ENCODE data around the gene ZCCHC9.

GRCh38 chr5:81286059-81286617 lies 15.2 kb upstream of the ZCCHC9 start:
- no peak for TF ChIP-seq RAD21 (IDR thresholded peaks at IDR 0.05; ENCODE audit: low read length)
- TF ChIP-seq POLR2A (IDR thresholded peaks at IDR 0.05; ENCODE audit: low read depth, low read length) = no peak
- TF ChIP-seq CTCF (conservative IDR thresholded peaks at IDR 0.05; ENCODE audit: low read depth, low read length) = no peak
- no peak for TF ChIP-seq ELK1 (IDR thresholded peaks at IDR 0.05; ENCODE audit: borderline replicate concordance, low read depth, low read length)
- TF ChIP-seq MAZ (IDR thresholded peaks at IDR 0.05; ENCODE audit: borderline replicate concordance, low read depth, low read length) = no peak
- no peak for TF ChIP-seq RCOR1 (IDR thresholded peaks at IDR 0.05; ENCODE audit: insufficient replicate concordance, low read length)

Measured in IMR-90 (cell line).